ENCODE measurements around the gene S100A5. TPM values are rescaled to one million over a fixed set of nuclear protein-coding genes. Genes with fewer than 3 reads are reported as not detected.
A peak's percentile ranks its signal among the peaks of the same experiment; 100 is the strongest.

S100A5 gene
- total RNA-seq, 2 donors from 2014 or later, result 2.0 to 3.9 TPM

- DNase-seq (ENCODE audit: low spot score in 2 of 2), result no peak
- Mint-ChIP-seq H3K36me3 (peaks cover 17 to 35% of the 10 kb centered on the region in 2 donors), H3K27ac (peak overlapping the region; percentile 72 to 80), H3K9me3 (peaks cover 0 to 5% of the 10 kb centered on the region in 2 donors)
- ATAC-seq, result no peak
Measured at GRCh38 chr1:153542956-153543711, 2.4 kb upstream of the S100A5 start.

- ATAC-seq, result no peak
- Mint-ChIP-seq H3K9me3 (peaks cover 0 to 5% of the 10 kb centered on the region in 2 donors), H3K27ac (peak overlapping the region; percentile 73 to 80), H3K36me3 (peaks cover 17 to 35% of the 10 kb centered on the region in 2 donors)
- DNase-seq (ENCODE audit: low spot score in 2 of 2), result no peak
Measured at GRCh38 chr1:153541641-153542590, 1.2 kb upstream of the S100A5 start.

GRCh38 chr1:153539395-153540093, 1.2 kb downstream of the S100A5 start:
- DNase-seq (ENCODE audit: low spot score in 2 of 2), result no peak
- no peak for ATAC-seq
- Mint-ChIP-seq H3K36me3 (peaks cover 17 to 31% of the 10 kb centered on the region in 2 donors), H3K9me3 (peaks cover 0 to 5% of the 10 kb centered on the region in 2 donors), H3K27ac (peak overlapping the region; percentile 73 to 80)

- DNase-seq (ENCODE audit: low spot score in 2 of 2), result no peak
- Mint-ChIP-seq H3K27ac (no peak overlapping the region), H3K36me3 (peaks cover 12 to 29% of the 10 kb centered on the region in 2 donors), H3K9me3 (peaks cover 0 to 5% of the 10 kb centered on the region in 2 donors)
- no peak for ATAC-seq
Measured at GRCh38 chr1:153538315-153538821, 2.4 kb downstream of the S100A5 start.

- H3K9me3 Mint-ChIP-seq, result peaks cover 0 to 5% of the 10 kb centered on the region in 2 donors
- no peak for ATAC-seq
- H3K36me3 Mint-ChIP-seq, result peaks cover 12 to 21% of the 10 kb centered on the region in 2 donors
- no peak for DNase-seq (ENCODE audit: low spot score in 2 of 2)
- H3K27ac Mint-ChIP-seq, result peak overlapping the region in 1 of 2 donors; percentile 91
Measured at GRCh38 chr1:153537376-153537730, 3.4 kb downstream of the S100A5 start.

GRCh38 chr1:153536671-153537375, 3.9 kb downstream of the S100A5 start:
- ATAC-seq (no peak), DNase-seq (ENCODE audit: low spot score in 2 of 2) (no peak)
- Mint-ChIP-seq H3K36me3 (peaks cover 12 to 21% of the 10 kb centered on the region in 2 donors), H3K27ac (peak overlapping the region; percentile 91 to 99), H3K9me3 (peaks cover 0 to 5% of the 10 kb centered on the region in 2 donors)

- Mint-ChIP-seq H3K27ac (peak overlapping the region; percentile 91 to 99), H3K36me3 (peaks cover 12 to 21% of the 10 kb centered on the region in 2 donors), H3K9me3 (peaks cover 0 to 5% of the 10 kb centered on the region in 2 donors)
- ATAC-seq (peak; percentile 67 to 80), DNase-seq (ENCODE audit: low spot score in 2 of 2) (peak; percentile 70 to 88)
Measured at GRCh38 chr1:153536012-153536670, 4.6 kb downstream of the S100A5 start.

GRCh38 chr1:153535242-153536011, 5.3 kb downstream of the S100A5 start, which contains the start of gene S100A6:
TSS of gene S100A6 (minus strand) at chr1:153535991. CDS start at chr1:153535339, 652 bp downstream.
- ATAC-seq, result peak; percentile 45 to 57
- peak; percentile 54 to 67 for DNase-seq (ENCODE audit: low spot score in 2 of 2)
- peaks cover 12 to 21% of the 10 kb centered on the region in 2 donors for H3K36me3 Mint-ChIP-seq
- H3K27ac Mint-ChIP-seq, result peak within 1 kb of the TSS; percentile 91 to 99
- H3K9me3 Mint-ChIP-seq, result peaks cover 0 to 5% of the 10 kb centered on the region in 2 donors

GRCh38 chr1:153534925-153535241, 5.9 kb downstream of the S100A5 start:
- DNase-seq (ENCODE audit: low spot score in 2 of 2) (no peak), ATAC-seq (no peak)
- Mint-ChIP-seq H3K9me3 (no peaks in the 10 kb centered on the region), H3K36me3 (peaks cover 12 to 21% of the 10 kb centered on the region in 2 donors), H3K27ac (peak overlapping the region; percentile 91 to 93)

GRCh38 chr1:153534226-153534924, 6.4 kb downstream of the S100A5 start:
- no peak for DNase-seq (ENCODE audit: low spot score in 2 of 2)
- no peaks in the 10 kb centered on the region for H3K9me3 Mint-ChIP-seq
- ATAC-seq, result no peak
- H3K27ac Mint-ChIP-seq, result peak overlapping the region; percentile 91 to 93
- peaks cover 12 to 21% of the 10 kb centered on the region in 2 donors for H3K36me3 Mint-ChIP-seq

GRCh38 chr1:153533689-153534201, 7.0 kb downstream of the S100A5 start:
- DNase-seq (ENCODE audit: low spot score in 2 of 2) (no peak), ATAC-seq (peak in 1 of 2 donors; percentile 4)
- Mint-ChIP-seq H3K9me3 (no peaks in the 10 kb centered on the region), H3K36me3 (peaks cover 12 to 21% of the 10 kb centered on the region in 2 donors), H3K27ac (peak overlapping the region; percentile 91 to 92)

GRCh38 chr1:153532769-153533599, 7.8 kb downstream of the S100A5 start:
- ATAC-seq (peak; percentile 11 to 50), DNase-seq (ENCODE audit: low spot score in 2 of 2) (peak; percentile 77 to 85)
- Mint-ChIP-seq H3K36me3 (peaks cover 12 to 21% of the 10 kb centered on the region in 2 donors), H3K9me3 (no peaks in the 10 kb centered on the region), H3K27ac (peak overlapping the region; percentile 91 to 96)

GRCh38 chr1:153532181-153532580, 8.6 kb downstream of the S100A5 start:
- Mint-ChIP-seq H3K9me3 (no peaks in the 10 kb centered on the region), H3K36me3 (peaks cover 12 to 21% of the 10 kb centered on the region in 2 donors), H3K27ac (peak overlapping the region; percentile 91 to 96)
- DNase-seq (ENCODE audit: low spot score in 2 of 2), result peak in 1 of 2 donors; percentile 43
- peak; percentile 58 to 61 for ATAC-seq

All from activated naive CD4-positive, alpha-beta T cell treated with anti-CD3 and anti-CD28 coated beads, Interleukin-2, amount 50 U/mL, for 72 hours (primary cell).